ENCODE data around the gene WDR62.

Gene WDR62

DNA sequence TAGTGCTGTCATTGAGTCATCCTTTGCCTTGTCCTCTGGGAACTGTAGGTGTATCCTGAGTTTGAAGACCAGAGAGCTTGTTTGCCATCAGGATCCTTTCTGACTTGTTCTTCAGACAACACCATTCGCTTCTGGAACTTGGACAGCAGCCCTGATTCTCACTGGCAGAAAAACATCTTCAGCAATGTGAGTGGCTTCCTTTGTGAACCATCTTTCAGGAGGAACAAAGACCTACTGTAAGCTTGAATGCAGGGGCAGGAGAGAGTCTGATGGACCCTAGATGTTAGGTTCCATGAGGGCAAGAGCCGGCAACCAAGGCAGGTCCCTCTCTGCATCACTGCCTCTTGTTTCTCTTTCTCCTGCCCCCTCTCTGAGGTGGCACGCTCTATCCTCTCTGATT, 26.7 kb downstream of the WDR62 start:
- DNase-seq (ENCODE audit: low spot score) = no peak

- no peak for DNase-seq (ENCODE audit: low spot score)
Measured at GRCh38 chr19:36081894-36082293, 27.2 kb downstream of the WDR62 start.

- no peak for DNase-seq (ENCODE audit: low spot score)
Measured at GRCh38 chr19:36082916-36083315, 28.2 kb downstream of the WDR62 start.

GRCh38 chr19:36084231-36085009, 29.7 kb downstream of the WDR62 start:
- DNase-seq (ENCODE audit: low spot score) = no peak

- DNase-seq (ENCODE audit: low spot score) = no peak
Measured at GRCh38 chr19:36086326-36086725, 31.6 kb downstream of the WDR62 start.

DNA sequence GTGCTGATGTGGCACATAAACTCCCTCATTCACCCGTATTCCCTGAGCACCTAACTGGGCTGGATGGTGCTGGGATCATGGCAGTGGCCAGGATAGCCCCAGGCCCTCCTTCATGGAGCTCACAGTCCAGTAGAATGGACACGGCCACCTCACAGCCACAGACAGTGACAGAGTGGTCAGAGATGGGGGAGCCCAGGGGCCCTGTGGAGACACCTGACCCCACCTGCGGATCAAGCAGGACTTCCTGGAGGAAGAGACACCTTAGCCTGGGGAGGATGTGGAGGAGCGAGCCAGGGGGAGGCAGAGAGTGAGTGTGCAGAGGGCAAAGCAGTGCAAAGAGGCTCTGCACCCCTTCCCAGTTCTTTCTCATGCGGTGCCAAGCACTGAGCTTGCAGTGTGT, 35.1 kb downstream of the WDR62 start:
- no peak for DNase-seq (ENCODE audit: low spot score)

DNA sequence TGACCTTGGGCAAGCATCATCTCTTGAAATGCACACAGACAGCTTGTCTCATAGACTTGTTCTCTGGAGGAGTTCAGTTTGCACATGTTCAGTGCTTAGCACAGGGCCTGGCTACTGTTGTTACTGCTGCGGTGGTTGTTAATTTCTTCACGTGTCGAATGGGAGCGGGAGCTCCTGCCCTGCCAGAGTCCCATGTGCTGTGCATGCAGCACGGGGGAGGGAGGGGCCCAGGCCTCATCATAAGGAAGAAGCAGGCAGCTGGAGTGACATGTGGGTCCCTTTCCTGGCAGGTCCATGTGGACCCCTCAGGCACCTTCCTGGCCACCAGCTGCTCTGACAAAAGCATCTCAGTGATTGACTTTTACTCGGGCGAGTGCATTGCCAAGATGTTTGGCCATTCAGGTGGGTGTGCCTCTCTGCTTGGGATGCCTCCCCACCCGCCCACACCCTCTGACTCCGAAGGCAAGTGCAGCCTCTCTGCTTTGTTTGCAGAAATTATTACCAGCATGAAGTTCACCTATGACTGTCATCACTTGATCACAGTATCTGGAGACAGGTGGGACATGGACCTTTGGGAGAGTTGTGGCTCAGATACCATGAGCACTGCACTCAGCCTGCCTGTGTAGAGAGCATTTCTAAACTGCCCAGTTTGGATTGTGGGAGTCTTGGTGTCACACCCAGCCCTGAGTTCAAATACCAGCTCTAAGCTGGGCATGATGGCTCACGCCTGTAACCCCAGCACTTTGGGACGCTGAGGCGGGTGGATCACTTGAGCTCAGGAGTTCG, 36.4 kb downstream of the WDR62 start:
- no peak for DNase-seq (ENCODE audit: low spot score)

DNA sequence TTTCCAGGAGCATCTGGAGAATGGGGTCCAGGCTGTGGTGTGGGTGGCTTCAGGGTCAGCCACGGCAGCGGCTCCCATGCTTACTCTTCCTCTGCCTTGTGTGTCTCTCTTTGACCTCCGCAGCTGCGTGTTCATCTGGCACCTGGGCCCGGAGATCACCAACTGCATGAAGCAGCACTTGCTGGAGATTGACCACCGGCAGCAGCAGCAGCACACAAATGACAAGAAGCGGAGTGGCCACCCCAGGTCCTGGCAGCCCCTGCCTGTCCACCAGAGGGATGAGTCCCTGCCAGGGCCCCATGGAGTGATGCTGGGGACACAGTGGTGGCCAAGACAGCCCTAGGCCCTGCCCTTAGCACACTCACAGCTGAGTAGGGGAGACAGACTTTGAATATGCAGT, 37.9 kb downstream of the WDR62 start:
- no peak for DNase-seq (ENCODE audit: low spot score)

DNA sequence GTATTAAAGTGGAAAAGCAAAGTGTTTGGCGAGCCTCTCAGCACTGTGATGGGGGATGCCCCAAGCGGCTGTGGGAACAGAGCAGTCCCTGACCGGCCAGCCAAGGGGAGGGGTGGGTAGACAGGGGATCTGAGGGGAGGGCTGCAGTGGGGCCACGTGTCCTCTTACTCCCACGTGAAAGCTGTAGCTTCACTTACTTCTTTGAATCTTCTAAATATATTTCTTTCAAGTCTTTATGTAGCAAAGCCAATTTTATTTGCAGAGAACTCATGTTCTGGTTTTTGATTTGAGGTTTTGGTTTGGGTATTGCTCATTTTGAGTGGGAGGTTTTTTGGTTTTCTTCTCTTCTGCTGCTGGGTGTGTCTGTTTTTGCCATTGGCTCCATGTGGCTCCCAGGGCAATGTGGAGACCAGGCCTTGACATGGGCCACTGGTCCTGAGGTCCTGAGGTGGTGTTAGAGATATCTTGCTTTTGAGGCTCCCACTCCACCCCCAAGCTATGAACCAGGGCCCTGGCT, 38.5 kb downstream of the WDR62 start:
- DNase-seq (ENCODE audit: low spot score) = peak; percentile 21

DNA sequence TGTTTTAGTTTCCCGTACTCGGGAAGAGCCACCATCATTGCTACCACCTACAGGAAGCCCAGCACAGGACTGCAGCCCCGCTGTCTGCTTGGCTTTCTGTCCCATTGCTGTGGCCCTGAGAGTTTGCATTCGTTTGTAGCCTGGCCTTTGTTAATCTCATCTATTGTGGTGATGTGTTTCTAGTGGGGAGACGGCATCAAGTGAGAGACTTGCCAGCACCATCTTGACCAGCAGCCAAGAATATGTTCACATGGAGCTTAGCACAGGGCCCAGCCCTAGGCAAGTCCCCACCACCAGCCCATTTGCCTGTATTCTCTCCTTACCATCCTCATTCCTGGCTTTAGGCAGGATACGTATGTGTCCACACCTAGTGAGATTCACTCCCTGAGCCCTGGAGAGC, 39.0 kb downstream of the WDR62 start:
- peak; percentile 30 for DNase-seq (ENCODE audit: low spot score)

DNA sequence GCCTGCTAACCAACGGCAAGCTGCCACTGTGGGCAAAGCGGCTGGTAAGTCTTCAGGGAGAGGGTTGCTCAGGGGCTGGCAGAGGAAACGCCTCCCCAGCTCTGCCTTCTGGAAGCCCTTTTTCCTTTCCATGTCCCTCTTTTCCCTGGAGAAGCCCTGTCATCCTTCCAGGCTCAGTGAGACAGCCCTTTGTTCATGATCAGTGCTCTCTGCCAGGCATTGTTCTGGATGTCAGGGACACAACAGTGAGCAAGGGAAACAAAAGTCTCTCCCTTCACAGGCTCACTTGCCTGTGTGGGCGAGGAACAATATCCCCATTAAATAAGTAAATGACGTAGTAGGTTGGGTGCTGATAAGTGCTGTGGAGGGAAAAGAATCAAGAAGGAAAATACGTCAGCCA, 42.3 kb downstream of the WDR62 start:
- no peak for DNase-seq (ENCODE audit: low spot score)

DNA sequence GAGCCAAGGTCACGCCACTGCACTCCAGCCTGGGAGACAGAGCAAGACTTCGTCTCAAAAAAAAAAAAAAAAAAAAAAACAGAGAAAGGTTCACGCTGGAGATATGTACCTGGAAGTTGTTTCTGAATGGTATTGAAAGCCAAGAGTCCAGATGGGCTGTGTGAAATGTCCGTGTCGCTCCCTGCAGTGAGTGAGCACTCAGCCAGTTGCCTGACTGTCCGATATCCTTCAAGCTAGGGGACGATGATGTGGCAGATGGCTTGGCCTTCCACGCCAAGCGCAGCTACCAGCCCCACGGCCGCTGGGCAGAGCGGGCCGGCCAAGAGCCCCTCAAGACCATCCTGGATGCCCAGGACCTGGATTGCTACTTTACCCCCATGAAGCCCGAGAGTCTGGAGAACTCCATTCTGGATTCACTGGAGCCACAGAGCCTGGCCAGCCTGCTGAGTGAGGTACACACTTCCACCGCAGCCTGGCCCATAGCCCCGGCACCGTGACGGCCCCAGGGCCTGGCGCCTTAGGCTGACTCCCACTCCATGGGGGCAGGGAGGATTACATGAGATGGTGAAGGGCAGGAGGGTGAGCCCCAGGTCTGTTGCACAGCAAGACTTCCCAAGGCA, 44.6 kb downstream of the WDR62 start:
- DNase-seq (ENCODE audit: low spot score) = peak; percentile 22

GRCh38 chr19:36100476-36100875, 45.8 kb downstream of the WDR62 start:
- DNase-seq (ENCODE audit: low spot score) = peak; percentile 21

DNA sequence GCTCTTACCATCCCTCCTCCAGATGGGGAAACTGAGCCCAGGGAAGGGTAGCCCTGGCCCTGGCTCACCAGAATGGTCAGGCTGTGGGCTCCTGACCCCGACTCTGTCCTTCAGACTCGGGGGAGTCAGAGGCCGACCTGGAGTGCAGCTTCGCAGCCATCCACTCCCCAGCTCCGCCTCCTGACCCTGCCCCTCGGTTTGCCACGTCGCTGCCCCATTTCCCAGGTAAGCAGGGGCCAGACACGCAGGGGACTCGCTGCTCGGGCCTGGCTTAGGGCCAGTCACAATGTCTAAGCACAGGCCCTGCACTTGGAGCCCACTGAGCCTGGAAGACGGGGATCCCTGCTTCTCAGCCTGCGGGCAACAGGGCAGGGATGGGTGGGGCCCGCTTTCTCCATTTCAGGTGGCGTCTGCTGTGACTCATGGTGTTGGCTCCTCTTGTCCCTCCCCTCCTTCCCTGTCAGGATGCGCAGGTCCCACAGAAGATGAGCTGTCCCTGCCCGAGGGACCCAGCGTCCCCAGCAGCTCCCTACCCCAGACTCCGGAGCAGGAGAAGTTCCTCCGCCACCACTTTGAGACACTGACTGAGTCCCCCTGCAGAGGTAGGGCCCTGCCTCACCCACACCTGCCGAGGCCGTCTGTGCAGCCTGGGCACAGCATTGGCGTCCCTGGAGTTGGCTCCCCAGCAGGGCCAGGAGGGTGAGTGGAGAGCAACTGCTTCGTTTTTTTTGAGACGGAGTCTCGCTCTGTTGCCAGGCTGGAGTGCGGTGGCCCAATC, 47.0 kb downstream of the WDR62 start:
- no peak for DNase-seq (ENCODE audit: low spot score)

DNA sequence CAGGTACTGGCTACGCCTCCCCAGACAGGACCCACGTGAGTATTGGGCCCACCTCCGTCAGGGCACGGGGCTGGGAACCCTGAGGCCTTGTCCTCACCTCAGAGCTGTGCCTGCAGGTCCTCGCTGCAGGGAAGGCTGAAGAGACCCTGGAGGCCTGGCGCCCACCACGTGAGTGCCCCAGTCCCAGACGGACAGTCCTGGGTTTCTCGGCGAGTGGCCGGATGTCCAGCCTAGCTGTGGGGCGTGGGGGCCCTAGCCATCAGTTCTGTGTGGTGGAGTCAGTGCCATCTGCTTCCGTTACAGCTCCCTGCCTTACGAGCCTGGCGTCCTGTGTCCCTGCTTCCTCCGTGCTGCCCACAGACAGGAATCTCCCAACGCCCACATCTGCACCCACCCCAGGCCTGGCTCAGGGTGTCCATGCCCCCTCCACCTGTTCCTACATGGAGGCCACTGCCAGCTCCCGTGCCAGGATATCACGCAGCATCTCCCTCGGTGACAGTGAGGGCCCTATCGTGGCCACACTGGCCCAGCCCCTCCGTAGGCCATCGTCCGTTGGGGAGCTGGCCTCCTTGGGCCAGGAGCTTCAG, 48.4 kb downstream of the WDR62 start:
- no peak for DNase-seq (ENCODE audit: low spot score)

GRCh38 chr19:36103842-36104552, 49.3 kb downstream of the WDR62 start:
- no peak for DNase-seq (ENCODE audit: low spot score)

DNA sequence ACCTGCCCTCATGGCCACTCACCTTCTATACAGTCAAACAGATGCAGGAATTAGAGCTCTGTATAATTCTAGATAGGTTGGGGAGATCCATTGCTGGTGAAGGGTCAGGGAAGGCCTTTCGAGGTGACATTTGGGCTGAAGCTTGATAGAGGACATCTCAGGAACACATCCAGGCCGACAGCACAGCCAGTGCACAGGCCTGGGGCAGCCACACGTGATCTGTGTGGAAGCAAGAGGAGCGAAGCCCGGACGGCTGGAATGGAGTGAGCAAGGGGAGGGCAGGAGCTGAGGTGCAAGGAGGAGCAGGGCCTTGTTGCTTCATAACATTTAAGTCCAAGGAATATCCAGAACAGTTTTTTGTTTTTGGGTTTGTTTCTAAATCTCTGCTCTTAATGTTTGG, 51.7 kb downstream of the WDR62 start:
- DNase-seq (ENCODE audit: low spot score) = no peak

GRCh38 chr19:36106991-36107390, 52.3 kb downstream of the WDR62 start:
- no peak for DNase-seq (ENCODE audit: low spot score)

DNA sequence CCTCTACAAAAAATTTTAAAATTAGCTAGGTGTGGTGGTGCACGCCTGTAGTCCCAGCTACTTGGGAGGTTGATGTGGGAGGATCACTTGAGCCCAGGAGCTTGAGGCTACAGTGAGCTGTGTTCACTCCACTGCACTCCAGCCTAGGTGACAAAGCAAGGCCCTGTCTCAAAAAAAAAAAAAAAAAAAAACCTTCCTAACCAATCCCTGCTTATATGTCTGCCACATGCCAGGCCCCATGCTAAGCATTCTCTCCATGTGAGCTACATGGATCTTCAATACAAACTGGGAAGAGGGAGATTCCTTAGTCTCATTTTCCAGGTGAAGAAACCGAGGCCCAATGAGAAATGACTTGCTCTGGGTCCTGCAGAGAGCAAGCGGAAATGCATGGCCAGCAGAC, 54.0 kb downstream of the WDR62 start:
- DNase-seq (ENCODE audit: low spot score) = no peak

DNA sequence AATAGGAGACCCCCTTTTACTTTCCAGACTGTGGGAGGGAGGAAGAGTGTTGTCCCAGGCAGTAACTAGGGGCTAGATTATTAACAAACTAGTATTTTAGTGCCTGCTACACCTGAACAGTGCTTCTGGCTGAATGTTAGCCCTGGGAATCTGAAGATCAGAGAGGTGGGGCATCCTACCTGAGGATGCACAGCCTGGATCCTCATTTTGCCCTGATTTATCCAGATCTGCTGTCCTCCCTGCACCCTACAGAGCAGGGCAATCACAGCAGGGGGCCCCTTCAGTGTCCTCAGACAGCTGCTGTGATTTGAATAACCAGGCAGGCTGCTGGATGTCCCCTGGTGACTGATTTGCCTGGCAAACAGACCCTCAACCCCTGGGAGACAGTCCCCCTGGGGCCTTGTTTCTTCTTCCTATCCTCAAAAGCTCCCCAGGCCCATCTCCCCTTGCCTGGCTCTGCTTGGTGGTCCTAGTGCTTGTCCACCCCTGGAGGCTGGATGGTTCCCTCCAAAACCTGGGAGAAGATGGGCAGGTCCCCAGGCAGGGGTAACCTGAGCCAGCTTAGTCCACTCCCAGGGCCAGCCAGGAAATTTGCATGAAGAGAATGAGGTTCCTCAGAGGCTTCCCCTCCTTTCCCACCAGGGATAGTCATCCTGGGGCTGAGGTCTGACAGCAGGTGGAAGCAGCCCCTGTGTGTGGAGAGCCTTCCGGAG, 55.9 kb downstream of the WDR62 start, which contains the start of gene OVOL3:
TSS of gene OVOL3 (plus strand) at position 657 of the 713 bp plus-strand sequence. CDS start 60 bp downstream, outside the sequence.
- DNase-seq (ENCODE audit: low spot score) = no peak
